ENCODE data around the gene LPP.

The LPP gene

DNA sequence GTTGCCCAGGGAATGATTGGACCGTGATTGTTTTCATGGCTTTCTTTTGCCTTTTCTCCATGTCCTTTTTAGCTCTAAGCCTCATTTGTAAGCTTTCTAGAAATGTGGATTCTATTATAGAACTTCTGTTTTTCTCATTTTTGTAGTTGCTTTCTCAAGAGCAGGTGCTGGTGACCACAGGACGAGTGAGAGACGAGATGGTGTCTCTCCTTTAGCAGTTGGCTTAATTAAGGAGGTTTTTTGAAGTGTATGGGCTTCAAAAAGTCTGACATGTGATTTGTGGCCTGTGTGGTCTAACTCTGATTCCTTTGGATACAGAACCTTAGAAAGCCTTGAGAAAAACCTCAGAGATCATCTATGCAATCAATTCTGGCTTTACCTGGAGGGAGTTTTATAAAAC lies 292.8 kb downstream of the LPP start:
- DNase-seq: no peak

GRCh38 chr3:188448813-188449212 lies 294.9 kb downstream of the LPP start:
- DNase-seq: no peak

- DNase-seq: no peak
Measured at GRCh38 chr3:188449421-188449820, 295.5 kb downstream of the LPP start.

DNA sequence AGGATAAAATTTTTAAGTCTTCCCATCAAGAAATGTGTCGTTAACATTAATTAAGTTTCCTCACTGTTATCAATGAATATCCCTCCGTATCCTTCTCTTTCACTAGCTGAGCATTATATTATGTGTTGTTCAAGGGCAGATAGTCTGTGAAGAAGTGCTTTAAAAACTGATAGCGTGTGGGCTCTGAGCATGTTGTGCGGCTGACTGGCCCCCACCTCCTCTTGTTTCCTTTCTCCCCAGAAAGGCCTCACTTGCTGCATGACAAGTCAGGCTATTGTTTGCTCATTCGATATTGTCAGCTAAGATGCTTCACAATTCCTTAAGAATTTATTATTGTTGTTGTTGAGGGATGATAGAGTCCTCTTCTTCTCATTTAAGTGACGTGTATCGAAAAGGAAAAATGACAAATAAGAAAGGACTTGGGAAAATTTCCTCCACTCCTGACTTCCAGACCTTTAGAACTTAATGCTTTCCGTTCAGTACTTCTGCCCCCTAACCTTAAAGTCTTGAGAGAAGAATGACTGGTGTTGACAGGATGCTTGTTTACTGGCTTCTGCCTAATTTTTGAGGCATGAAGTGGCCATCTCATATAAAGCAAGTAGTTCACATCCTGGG lies 298.3 kb downstream of the LPP start:
- DNase-seq: no peak

DNA sequence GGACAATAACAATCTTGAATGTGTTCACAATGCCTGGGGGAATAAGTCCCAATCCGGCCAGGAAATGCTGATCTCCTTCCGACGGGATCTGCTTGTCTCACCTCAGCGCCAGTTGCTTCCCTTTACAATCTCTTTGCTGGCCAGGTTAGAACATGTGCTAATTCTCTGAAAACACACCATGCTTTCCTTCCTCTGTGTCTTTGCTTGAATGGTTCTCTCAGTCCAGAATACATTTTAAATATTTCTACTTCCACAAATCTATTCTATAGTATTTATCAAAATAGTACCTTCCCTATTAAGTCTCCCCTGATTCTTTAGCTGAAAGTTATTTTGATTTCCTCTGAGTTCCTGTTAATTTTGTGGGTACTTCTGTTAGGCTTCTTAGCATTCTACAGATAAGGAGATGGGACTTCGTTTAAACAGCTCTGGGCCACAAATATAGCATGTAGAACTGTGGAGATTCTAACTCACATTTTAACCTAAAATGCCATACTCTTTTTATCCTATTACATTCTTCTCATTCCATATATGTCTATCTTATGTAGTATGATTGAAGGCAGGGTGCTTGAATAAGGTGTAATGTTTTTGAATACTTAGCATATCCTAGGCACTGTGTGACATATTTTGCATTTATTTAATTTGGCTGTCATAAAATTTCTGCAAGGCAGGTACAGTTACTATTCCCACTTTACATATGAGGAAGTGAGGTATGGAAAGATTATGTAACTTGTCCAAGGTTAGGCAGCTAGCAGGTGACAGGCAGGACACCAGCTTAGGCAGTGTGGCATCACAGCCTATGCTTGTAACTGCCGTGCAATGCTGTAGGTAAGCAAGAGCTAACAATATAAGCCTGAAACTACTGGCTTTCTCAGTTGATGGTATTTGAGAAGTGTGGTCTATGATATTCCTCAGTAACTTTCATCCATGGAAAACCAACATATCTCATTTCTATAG lies 299.8 kb downstream of the LPP start:
- DNase-seq: no peak

DNA sequence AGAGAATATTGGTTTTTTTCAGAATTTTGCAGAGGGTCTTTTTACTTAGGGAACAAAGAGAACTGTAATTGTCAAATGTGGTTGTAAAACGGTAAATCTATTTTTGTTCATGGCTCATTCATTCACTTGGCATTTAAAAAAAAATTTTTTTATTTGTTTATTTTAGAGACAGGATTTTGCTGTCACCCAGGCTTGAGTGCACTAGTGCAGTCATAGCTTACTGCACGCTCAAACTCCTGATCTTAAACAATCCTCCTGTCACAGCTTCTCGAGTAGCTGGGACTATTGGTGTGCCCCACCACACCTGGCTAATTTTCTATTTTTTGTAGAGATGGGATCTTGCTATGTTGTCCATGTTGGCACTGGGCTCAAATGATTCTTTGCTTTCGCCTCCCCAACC lies 301.8 kb downstream of the LPP start:
- no peak for DNase-seq

GRCh38 chr3:188458756-188459155 lies 304.8 kb downstream of the LPP start:
- peak; percentile 71 for DNase-seq

DNA sequence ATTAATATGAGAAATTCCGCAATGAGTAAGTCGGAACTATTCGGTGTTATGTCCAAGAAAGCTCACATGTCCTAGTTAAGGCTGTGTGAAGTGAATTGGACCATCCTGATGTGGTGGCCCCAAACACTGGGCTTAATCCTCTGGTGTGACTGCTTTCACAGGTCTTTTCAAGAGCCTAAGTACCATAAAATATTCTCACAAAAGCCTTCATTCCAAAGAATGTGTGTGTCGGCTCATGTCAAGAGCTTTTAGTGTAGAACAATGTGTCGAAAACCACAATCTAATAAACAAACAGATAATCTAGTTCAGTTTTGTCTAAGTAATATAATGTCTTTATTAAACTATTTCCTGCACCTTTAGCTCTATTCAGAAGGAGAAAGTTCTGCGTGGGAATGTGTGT lies 311.4 kb downstream of the LPP start:
- DNase-seq: no peak

GRCh38 chr3:188468196-188468595 lies 314.2 kb downstream of the LPP start:
- DNase-seq: peak; percentile 41

GRCh38 chr3:188468662-188469061 lies 314.7 kb downstream of the LPP start:
- DNase-seq: peak; percentile 25

DNA sequence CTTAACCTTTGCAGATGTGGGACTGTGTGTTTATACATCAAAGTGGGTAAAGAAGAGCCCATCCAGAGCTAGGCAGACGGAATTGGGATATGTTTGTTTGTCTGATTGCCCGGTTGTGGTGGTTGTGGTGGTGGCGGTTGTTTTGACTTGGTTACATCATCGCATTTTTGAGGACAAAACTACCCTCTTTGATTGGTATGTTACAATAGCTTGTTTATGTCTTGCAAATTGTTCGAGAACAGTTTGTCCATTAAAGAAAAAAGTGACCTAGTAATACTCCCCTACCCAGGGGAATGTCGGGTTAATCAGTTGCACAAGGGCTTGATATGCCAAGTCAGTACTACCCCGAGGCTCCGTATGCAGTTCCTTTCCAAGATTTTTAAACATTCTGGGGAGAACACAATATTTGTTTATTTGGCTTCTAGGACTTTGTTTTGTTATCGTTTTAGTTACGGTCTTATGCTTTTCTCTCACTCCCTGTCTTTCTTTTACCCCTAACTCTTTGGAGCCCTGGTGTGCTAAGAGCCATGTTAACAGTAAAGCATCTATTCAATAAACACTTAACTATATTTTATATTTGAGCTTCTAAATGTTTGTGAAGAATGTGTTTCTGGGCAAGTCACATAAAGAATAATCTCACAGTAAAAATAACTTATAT lies 315.4 kb downstream of the LPP start:
- no peak for DNase-seq

- DNase-seq: no peak
Measured at GRCh38 chr3:188470508-188471130, 316.7 kb downstream of the LPP start.

DNA sequence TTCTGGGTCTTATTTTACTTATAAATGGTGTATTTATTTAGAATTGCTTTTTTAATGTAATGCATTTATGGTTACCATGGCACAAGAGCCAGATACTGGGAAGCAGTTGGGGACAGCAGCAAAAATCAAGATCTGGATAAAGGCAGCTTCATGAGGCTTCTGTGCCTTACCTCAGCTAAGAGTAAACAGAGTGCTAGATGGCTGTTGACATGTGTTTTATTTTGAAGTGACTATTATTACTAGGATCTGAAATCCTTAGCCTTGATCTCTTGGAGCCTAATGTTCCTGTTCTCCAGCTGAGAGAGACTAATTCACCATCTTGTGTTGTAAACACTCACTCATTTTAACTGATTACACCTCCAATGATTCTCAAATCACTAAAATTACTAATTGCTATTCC lies 317.8 kb downstream of the LPP start:
- DNase-seq: no peak

DNA sequence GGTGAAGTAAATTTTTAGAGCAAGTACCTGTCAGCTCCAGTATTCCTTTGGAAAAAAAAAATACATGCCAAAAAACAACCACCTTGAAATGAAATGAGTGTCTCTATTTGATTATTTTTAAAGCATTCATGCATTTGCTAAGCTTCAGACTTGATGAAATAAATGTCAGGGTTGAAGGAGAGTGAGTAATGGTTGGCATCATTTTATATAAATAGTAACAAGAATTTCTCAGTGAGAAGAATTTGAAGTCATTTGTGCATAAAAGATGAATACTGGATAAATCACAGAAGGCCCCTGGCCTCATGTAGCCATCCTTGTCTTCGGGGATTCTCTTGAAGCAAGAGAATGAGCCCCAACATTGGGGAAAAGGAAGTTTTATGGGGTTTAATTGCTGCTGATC lies 318.4 kb downstream of the LPP start:
- peak; percentile 33 for DNase-seq

DNA sequence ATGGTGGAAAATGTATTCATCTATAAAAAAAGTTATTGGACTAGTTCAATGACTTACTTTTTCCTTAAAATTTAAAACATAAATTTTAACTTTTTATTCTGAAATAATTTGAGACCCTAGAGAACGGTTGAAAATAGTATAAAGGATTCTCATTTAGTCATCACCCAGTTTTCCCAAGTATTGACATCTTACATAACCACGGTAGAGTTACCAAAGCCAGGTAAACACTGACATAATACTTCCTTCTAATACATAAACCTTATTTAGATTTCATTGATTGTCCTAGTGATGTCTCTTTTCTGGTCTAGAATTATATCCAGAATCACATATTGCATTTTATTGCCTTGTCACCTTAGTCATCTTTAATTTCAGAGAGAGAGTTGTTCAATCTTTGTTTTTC lies 319.1 kb downstream of the LPP start:
- no peak for DNase-seq

GRCh38 chr3:188473591-188474288 lies 319.8 kb downstream of the LPP start:
- DNase-seq: no peak

- peak; percentile 30 for DNase-seq
Measured at GRCh38 chr3:188476935-188477334, 323.0 kb downstream of the LPP start.

- no peak for DNase-seq
Measured at GRCh38 chr3:188480011-188480410, 326.1 kb downstream of the LPP start.

DNA sequence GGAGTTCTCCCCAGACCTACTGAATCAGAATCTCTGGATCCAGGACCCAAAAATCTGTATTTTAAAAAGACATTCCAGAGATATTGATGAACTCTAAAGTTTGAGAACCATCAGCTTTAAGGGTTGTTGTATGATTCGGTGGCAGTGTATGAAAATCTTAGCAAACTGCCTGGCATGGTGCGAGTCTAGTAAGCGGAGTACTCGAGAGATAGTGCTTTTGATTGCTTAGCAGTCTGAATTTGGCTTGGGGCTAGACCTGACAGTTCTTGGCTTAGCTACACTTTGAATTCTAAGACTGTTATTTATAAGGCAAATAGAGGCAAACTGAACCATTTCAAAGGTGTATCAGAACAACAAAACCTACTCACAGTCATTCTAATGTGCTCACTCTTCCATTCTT lies 329.0 kb downstream of the LPP start:
- DNase-seq: no peak

DNA sequence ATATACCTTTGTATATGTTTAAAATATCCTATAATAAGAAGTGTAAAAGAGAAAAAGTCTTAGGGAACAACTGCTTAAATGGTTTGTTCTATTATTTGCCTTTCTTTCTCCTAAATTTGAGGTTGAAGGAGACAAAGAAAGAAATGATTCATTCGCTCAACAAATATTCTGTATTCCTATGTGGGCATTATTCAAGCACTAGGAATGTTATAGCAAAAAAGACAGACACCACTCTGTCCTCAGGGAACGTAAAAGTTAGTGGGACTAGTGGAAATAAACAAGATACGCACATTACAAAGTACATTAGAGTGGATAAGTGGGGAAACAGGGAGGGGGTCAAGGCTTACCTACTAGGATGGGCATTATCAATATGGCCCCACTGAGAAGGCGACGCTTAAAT lies 332.2 kb downstream of the LPP start:
- peak; percentile 74 for DNase-seq

- DNase-seq: no peak
Measured at GRCh38 chr3:188486952-188487351, 333.0 kb downstream of the LPP start.

- no peak for DNase-seq
Measured at GRCh38 chr3:188487652-188488051, 333.7 kb downstream of the LPP start.

GRCh38 chr3:188488801-188489200 lies 334.8 kb downstream of the LPP start:
- DNase-seq: no peak

All from fibroblast of upper back skin (primary cell).